ENCODE data around the gene GRK1.

GRCh38 chr13:113638806-113639205 is 28.2 kb upstream of the GRK1 start:
- no peak for TF ChIP-seq EZH2 (IDR thresholded peaks at IDR 0.05; ENCODE audit: insufficient read depth, poor library complexity, severe bottlenecking)
- TF ChIP-seq EZH2phosphoT487 (IDR thresholded peaks at IDR 0.05; ENCODE audit: insufficient read depth, low read depth): no peak
